Keratinocyte (primary cell): ENCODE results near the gene CARM1.

Experiments
- CTCF ChIP-seq, 3 experiments: IDR thresholded peaks in 1 of 3; conservative IDR thresholded peaks in 1 of 3; optimal IDR thresholded peaks in 1 of 3; 2 replicates in 2 of 3; 3 replicates in 1 of 3; pipeline versions ENCODE3 to v1.5.1; 2011; ENCODE audit warnings: low read length in 3 of 3, mild to moderate bottlenecking in 3 of 3, moderate library complexity in 2 of 3, control low read depth in 1 of 3, inconsistent platforms in 1 of 3; ENCODE audit not compliant: insufficient read depth in 2 of 3; ENCODE audit errors: extremely low read depth in 1 of 3
- EZH2 ChIP-seq: IDR thresholded peaks from one replicate; pipeline ENCODE4 v1.6.1; 2012; ENCODE audit warnings: inconsistent platforms, mild to moderate bottlenecking, low read length, moderate library complexity

DNA sequence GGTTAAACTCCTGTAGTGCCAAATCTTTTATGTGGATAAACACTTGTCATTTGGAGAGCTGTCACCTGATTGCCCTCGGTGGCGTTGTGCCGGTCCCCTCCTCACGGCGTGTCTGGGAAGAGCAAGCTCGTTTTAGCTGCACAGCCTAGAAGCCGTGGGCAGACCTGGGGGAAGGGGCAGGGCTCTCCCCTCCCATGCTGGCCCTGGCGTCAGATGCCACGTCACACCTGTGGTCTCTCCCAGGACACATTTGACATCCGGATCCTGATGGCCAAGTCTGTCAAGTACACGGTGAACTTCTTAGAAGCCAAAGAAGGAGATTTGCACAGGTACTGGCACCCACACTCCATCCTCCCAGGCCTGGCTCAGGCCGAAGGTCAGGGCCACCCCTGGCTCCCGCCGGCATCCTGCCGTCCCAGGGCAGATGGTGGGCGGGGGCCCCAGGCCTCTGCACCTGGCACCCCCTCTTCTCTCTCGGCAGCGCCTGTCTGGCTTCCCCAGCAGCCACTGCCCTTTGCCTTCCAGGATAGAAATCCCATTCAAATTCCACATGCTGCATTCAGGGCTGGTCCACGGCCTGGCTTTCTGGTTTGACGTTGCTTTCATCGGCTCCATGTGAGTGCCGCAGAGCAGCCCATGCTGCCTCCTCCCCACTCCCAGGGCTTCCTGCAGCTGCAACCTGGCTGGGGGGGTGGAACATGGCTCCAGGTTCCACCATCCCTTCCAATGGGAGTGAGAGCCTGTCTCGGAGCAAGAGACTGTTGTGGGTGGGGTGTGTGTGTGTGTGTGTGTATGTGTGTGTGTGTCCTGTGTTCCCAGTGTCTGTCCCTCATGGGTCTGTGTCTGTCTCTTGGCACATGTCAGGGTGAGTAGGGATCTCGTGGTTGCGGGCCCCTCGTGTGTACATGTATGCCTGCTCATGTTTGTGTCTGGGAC is 48.3 kb downstream of the CARM1 start:
- TF ChIP-seq CTCF (optimal IDR thresholded peaks at IDR 0.05 in 1 of 3, IDR thresholded peaks at IDR 0.05 in 1 of 3, conservative IDR thresholded peaks at IDR 0.05 in 1 of 3; ENCODE audit: extremely low read depth in 1 of 3, insufficient read depth in 2 of 3, low read length in 3 of 3) (no peak), EZH2 (no peak)
